GM19438 (cell line): Measurements from ENCODE around the gene ENPP1.

Experiments
- ATAC-seq: cut with Tn5 transposase; IDR thresholded peaks from one replicate; pipeline ENCODE4 v1.9.1; 2021; ENCODE audit warnings: low read depth; ENCODE audit not compliant: unreplicated experiment

The ENPP1 gene

DNA sequence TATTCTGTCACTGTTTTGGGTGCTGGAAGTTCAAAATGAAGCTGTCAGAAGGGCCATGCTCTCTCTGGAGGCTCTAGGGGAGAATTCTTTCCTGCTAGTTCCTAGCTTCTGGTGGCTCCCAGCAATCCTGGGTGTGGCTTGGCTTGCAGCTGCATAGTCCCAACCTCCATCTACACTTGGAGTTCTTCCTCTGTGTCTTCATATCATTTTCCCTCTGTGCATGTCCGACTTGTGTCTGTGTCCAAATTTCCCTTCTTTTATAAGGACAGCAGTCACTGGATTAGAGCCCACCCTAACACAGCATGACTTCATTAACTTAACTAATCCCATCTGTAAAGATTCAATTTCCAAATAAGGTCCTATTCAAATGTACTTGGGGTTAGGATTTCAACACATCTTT, 23.3 kb upstream of the ENPP1 start:
- no peak for ATAC-seq

DNA sequence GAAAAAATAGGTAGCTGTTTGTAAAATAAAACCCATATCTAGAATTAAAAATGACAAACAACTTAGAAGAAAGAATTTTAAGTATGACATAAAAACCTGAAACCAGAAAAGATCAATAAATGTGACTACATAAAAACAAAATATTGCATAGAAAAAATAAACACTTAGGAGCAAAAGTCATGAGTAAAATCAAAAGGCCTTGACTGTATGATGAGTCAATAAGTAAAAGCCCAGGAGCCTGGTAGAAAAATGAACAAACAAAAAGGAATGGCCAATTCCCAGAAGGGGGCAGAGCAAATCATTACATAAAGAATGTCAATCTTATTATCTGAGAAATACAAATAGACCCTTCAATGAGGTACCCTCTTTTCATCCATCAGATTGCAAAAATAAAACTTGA, 20.7 kb upstream of the ENPP1 start:
- ATAC-seq = no peak

DNA sequence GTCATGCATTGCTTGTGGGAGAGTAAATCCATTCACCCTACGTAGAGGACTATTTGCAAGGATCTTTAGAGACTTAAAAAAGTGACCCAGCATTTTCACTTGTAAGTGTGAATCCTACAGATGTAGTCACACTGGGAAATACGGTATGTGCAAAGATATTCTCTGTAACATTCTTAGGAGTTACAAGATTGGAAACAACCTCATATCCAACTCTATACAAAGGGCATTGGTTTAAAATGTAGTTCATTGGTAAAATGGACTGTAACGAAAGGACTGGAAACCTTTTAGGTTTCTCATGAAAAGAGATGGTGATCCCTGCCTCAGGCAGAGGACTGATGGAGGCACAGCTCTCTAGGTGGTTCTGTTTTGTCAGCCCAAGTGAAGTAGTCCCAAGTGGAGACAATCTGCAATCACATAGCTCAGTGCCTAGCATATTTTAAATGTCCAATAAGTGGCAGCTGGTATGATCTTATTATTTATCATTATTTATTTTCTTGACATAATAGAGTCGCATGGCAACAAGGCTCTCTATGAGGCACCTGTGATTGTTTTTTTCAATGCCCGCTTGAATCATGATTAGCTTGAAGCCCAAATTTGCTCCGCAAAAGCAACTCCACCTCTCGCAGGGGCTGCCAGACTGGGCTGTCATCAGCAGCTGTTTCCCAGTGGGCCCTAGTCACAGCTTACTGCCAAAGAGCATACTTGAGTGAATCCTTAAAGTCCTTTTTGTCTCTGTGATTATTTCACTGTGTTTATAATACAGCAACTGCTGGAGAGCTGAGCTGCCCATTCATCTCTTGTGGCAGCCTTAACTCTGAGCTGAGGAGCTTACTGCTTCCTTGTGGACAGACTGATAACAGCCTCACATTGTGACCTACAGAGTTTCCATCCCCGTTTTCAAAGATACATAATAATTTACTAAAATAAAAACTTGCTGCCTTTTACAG, 19.8 kb upstream of the ENPP1 start:
- ATAC-seq = no peak

DNA sequence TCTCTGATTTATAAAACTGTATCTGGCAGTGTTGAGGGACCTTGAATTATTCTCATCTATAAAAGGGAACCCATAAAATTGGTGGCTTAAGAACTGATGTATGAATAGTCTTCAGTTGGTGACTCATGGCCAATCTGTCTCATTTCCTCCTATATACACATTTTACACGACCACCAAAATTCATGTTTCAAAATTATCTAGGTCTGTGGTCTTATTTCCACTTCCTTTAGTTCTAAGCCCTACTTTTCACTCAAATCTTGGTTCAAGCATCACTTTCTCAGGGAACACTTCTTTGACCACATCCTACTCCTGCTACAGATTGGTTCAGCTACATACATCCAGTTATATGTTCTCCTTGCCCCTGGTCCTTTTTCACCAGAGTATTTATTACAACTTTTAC, 18.6 kb upstream of the ENPP1 start:
- ATAC-seq = no peak

DNA sequence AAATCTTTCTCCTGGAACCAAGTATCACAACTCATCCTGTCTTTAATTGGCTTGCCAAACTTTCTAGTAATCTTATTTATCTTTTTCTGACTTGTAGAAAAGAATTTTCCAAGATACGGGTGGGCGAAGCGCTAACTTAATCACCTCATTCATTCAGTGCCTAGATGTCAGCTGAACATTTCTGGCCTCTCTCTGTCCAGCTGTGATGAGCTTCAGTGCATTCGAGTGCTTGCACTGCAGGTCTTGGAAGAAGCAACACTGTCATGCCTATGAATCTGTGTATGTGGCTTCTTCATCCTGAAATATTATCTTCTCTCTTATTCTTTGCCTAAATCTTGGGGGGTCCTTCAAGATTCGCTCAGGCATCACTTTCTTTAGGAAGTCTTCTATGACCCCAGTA, 16.3 kb upstream of the ENPP1 start:
- ATAC-seq = no peak

DNA sequence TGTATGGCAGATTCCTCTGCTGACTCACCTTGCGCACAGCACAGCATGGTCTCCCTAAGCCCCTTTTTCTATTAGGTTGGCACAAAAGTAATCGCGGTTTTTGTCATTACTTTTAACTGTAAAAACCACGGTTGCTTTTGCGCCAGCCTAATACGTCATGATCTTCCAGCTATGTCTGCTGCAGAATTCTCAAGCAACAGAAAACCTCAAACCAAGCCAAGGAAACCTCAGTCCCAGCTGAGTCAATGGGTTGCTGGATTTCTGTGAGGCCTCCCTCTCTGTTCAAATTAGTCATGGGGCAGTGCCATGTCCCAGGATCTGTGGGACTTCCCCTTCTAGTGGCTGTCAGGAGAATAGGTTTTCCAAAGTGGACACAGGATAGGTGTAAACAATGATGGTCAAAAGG, 15.7 kb upstream of the ENPP1 start:
- no peak for ATAC-seq

DNA sequence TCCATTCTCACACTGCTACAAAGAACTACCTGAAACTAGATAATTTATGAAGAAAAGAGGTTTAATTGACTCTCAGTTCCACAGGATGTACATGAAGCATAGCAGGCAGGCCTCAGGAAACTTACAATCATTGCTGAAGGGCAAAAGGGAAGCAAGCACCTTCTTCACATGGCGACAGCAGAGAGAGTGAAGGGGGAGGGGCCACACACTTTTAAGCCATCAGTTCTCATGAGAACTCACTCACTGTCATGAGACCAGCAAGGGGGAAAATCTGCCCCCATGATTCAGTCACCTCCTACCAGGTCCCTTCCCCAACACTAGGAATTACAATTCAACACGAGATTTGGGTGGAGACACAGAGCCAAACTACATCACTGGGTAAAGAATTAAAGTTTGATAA, 12.5 kb upstream of the ENPP1 start:
- no peak for ATAC-seq

DNA sequence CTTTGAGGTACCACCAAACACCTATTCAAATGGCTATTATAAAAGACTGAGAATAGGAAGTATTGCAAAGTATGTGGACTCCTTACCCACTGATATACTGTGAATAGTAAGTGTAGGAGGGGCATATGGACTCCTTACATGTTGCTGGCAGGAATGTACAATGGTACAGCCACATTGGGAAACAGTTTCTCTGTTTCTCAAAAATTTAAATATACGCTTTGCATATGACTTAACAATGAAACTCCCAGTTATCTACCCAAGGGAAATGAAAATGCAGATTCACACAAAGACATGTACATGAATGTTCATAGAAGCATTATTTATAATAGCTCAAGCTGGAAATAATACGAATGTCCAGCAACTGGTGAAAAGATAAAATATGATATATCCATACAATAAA, 5.5 kb upstream of the ENPP1 start:
- no peak for ATAC-seq

DNA sequence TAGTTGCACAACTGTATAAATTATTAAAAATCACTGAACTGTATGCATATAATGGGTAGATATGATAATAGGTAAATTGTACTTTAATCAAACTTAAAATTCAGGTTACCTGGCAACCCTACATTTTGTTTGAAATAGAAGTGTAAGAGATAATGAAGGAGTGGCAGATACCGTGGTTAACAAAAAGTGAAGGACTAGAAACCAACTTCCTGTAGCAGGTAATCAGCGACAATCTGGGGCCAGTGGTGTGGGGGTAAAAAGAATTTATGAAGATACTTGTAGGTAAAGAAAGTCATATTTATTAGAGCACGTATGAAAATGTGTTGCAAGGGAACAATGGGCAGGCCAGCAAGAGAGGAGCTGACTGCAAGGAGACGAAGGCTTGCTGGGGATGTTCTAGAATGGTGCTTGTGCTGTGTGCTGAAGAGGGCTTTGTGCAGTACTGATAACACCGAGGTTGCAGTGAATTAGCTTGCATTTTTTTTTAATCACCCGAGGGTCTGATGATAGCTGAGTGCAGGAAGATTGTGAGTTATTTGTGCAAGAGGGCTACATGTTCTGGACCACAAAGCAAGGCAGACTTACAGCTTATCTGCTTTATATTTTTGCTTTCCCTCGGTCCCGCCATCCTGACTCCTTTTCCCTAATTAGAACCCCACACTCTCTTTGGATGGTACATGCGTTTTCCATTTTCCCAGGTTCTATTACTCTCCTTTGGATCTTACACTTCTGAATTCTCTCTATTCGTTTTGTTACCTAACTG, 4.6 kb upstream of the ENPP1 start:
- no peak for ATAC-seq

DNA sequence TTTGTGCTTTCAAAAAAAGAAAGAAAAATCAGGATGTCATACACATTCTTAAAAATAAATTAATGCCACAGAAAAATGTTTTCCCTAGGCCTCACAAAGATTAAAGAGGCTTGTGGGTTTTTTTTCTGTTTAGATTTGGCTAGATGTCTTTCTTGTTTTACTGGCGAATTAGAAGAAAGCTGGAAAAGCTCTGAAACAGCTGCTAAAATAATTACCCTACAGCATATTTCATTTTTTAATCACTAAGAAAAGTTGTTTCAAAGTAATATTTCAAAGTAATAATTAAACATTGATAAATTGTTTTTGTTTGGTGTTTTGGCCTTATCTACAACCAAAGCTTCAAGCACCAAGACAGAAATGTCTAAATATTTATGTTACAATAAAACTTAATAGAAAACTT, 3.7 kb upstream of the ENPP1 start:
- no peak for ATAC-seq

DNA sequence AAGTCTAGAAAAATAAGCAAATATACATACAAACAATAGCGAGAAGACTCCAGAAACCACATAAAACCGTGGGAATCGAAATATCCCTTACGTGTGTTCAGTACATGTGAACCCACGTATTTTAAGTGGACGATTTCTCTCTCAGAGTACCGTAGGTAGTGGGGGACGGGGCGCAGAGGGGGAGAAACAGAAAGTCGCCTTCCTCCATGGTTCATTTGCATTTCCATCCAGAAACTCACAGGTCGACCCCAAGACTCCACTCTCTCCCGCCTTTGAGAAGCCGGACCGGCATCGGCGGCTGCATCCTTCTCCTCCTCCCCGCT, 538 bp upstream of the ENPP1 start:
- no peak for ATAC-seq

DNA sequence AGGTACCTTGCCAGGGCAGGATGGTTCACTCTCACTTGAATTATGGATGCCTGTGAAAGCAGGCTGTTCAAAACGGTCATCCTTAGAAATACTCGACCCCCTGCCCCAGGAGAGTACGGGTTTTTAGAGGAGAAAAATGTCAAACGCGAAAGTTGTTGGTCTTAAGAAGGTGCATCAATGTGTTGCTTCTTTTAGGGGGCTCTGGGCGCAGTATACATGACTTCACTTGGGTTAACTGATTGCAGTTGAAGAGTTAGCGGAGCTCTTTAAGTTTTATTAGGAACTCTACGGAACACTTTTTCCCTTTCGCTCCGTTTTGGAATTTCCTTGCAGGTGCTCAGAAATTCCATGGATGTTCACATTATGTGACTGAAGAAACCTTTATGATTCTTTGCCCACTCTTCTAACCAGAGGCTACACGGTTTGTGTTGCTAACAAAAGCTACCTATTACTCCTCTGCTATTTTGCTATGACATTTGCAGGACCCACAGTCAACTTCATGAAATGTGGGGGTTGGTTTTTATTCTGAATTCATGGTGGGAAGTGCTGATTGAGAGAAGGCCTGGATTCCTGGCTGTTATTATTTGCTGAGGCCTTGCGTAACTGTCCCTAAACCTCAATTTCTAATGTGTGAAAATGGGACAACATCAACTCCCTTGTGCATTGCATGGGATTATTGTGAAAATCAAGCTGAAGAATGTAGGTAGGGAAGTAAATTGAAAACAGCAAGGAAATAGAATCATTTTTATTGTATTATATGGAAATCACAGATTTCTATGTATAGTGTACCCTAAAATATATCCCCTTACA, 845 bp downstream of the ENPP1 start:
- ATAC-seq = no peak

DNA sequence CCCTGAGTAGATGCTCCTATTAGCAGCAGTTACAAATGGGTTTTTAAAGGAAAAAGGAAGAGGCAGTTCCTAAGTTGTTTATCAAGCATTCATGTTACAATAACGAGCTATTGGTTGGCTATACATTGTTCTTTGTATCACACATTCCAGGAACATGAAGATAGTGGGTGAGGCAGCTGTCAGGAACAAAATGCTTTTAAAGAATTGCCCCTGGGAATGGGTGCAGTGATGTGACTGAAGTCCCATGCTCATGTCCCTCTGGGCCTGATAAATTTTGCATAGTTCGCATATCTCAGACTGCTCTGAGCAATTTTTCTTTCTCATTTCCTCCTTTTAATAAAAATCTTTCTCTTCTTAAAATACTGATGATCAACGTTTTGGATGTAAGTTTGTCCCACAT, 3.7 kb downstream of the ENPP1 start:
- ATAC-seq = no peak

DNA sequence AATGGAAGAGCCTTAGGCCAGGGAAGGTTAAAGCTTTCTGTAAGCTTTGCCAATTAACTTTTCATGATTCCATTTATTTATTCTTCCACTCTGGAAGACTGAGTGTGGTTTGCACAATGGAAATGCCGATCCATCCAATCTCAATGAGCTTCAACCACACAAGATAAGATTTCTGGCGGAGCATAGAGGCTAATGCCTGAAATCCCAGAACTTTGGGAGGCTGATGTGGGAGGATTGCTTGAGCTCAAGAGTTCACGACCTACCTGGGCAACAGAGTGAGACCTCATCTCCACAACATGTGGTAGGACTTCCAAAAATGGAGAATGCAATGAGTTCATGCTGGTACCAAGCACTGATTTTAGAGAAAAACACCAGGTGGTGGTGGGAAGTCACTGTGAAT, 6.2 kb downstream of the ENPP1 start:
- no peak for ATAC-seq

DNA sequence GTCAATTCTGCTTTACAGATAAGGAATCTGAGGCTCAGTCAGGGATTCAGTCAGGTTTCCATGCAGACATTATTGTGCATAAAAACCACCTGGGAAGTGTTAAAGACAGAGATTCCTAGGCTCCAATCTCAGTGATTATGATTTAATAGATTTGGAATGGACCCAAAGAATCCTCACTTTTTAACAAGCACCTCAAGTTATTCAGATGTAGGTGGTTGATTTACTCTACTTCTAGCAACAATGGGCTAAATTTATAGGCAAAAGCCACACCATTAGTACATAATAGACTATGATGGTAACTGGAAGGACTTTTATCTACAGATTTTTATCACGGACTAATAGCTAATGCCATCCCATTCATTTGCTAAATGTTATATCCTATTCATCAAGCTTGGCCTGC, 9.0 kb downstream of the ENPP1 start:
- no peak for ATAC-seq

DNA sequence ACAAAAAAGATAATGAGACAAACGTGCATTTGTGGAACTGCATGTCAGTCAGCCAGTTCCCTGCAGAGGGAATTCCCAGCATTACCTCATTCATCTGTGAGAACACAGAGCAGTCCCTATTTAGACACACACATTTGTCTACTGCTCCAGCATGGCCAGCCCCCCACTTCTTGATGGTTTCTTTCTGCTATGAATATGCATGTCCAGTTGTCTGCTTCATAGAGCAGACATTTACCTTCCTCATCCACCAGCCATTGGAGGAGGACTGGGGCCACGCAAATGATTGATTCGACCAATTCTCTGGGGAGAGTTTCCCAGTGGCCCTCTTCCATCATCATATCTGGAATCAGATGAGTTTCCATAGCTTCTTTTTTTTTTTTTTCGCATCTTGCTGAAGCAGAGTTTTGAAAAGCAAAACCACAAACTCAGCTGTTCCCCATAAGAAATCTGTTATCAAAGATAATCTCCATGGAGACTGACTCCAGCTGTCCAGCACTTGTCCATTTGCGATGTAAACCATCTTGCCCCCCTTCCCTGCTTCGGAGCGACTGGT, 11.8 kb downstream of the ENPP1 start:
- ATAC-seq = no peak

DNA sequence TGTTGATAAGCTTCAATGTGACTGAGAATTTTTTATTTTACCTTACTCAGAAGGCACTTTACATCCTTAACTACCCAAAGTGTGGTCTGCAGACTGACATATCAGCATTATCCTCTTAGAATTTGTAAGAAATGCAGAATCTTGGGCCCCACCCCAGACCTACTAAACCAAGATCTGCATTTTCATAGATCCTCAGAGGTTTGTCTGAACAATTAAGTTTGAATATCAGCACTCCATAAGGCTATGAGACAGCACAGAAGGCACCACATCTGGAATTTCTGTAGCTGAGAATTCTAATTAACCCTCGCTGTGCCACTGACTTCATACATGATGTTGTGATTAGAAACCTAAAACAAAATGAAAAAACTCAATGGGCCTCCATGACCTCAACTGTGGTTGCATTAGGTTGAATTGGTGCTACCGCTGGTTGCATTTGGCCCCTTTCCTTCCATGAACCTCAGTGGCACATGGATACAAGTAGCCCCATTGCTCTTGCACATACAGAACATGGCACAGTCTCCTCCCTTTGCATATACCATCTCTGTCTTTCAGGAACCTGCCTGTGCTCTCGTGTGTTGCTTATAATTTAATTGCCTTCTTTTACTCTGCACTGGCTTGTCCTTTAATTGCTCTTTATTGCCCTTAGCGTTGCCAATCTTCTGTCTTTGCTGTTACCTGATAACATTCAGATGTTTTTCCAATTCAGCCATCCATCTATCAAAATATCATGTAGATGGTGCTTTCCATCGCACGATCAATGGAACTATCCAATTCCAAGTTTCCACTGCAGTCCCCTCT, 13.4 kb downstream of the ENPP1 start:
- ATAC-seq = no peak

DNA sequence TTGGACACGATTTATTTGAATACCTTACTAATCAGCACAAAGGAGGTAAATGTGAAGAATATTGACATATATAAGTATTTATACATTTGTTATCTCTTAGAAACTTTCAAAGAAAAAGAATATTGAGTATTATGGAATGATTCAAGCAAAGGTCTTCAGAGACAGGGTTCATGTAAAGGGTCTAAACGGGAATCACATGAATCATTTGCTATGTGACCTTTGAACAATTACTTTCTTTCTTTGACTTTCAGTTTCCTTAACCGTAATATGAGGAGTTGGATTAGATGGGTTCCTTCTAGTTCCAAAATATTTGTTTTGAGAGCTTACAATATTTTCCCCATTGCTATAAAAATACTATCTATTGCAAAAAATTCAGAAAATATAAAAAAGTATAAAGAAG, 14.3 kb downstream of the ENPP1 start:
- no peak for ATAC-seq

DNA sequence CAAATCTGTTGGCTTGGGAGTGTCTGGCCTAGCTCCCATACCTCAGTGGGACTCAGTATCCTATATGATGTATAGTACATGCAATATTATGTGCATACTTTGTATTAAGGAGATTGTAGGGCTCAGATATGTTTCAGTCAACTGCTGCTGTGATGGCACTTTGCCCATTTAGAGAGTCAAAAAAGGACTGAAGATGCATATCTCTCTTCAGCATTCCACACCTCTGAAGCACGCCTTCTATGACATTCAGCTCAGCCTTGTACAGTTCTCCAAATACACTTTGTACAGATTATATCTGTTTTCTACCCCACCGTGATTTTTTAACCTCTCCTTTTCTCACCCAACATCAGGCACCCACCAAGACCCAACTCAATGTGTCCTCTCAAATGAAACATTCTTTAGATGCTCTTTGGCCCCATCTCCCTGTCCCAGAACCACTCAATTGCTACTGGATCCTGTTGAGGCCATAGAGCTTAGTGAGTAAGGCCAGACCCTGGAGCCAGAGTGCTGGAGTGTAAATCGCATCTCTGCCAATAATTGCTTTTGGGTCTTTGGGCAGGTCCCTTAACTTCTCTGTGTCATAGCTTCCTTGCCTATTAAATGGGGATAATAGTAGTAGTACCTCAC, 15.6 kb downstream of the ENPP1 start:
- no peak for ATAC-seq

DNA sequence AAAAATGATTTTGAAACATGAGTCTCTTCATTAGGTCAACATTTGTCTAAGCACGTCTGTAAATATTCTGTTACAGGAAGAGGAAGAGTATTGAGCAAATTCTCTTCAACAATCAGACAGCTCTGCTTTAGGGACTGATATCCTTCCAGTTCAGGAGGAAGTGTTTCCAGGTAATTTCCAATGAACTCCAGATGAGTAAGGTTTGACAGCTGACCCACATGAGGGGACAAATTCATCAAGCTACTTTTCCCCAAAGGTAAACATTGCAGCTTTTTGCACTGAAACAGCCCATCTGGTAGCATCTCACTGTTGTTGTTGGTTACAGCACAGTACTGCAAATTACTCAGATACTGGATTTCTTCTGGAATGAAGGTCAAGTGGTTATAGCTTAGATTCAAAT, 18.1 kb downstream of the ENPP1 start:
- ATAC-seq = no peak
